Measurements from ENCODE around the gene SMIM38.

SMIM38 gene

DNA sequence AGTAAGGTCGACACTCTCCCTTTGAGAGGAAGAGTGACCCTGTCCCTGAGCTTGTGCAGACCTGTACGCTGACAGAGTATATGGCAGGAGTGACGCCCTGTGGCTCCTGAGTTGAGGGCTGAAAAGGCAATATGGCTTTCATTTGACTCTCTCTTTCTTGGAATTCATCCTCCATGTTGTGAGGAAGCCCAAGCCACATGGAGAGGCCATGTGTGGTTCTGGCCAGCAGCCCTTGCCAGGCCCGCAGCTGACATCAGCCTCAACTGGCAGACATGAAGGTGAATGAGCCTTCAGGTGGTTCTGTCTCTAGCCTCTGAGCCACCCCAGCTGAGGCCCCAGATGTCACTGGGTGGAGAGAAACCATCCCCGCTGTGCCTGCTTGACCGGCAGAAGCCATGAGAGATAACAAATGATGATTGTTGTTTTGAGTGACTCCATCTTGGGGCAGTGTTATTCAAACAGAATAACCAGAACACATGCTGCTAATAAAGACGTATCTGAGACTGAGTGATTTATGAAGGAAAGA, 31.9 kb downstream of the SMIM38 start:
- no peak for DNase-seq

DNA sequence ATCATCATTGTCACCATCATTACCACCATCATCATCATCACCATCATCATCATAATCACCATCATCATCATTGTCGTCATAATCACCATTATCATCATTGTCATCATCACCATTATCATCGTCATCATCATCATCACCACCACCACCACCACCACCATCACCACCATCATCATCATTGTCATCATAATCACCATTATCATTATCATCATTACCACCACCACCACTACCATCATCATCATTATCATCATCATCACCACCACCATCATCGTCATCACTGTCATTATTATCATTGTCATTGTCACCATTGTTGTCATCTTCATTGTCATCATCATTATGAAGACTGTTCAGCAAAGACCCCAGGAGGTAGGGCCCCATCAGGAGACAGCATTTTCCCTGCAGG, 33.3 kb downstream of the SMIM38 start:
- DNase-seq, result no peak

DNA sequence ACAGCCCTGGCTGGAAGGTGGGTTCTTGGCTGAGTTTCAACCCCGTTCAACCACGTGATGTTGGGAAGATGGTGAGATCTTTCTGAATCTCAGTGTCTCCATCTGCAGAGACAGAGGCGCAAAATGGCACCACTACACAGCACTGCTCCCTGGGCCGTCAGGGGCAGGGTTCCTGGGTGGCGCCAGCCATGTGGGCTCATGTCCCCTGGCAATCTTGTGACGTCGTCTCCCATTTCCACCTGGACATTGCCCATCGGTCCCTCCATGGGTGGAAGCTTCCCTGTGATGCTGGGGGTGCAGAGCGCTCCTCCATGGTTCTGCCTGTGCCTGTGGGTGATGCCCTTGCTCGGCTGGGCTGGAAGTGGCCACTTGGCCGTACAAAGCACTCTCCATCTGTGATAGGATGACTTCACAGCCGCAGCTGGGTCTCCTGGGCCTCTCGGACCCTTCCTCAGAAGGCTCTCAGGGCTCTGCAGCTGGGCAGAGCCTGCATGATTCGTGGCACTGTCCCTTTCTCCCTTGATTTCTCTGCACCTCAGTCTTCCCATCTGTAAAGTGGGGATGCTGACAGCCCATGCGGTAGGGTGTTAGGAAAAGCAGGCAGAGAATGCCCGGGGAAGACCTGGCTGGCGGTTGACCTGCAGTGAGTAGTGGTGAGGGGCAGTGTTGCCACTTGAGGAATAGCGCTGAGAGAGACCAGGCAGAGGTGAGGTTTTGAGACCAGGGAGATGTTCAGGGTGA, 35.2 kb downstream of the SMIM38 start:
- DNase-seq, result no peak

DNA sequence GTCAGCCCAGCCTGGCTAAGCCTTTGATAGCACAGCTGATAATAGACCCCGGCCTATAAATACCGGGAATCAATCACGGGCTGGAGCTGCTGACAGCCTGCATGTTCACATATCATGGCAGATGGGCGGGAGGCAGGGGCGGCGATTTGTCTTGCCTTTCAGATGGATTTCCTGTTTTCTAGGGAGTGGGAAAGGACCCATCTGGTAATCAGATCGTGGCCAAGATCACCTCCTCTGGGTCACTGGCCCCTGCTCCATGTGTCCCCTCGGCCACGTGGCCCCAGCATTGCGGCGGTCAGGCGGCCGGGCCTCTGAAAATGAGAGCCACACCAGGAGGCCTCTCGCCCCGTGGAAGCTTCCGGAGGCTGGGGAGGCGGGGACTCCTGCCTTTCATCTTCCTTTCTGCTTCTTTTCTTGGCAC, 36.6 kb downstream of the SMIM38 start:
- DNase-seq, result no peak

DNA sequence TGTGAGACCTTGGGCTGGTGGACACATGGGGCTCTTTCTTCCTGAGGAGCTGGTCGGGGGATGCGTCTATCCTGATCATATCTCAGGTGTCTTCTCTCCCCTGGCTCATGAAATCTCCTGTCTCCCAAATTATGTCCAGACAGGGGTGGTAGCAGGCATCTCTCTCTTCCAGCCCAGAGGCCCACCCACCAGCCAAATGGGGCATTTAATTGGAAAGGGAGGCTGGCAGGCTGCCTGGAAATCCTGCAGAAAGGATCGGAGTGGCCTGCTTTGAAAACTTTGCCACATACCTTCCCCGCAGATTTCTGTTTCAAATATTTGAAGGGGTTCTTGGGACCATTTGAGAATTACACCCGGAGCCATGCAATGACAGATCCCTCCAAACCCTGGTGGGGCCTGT, 37.4 kb downstream of the SMIM38 start:
- DNase-seq, result no peak

DNA sequence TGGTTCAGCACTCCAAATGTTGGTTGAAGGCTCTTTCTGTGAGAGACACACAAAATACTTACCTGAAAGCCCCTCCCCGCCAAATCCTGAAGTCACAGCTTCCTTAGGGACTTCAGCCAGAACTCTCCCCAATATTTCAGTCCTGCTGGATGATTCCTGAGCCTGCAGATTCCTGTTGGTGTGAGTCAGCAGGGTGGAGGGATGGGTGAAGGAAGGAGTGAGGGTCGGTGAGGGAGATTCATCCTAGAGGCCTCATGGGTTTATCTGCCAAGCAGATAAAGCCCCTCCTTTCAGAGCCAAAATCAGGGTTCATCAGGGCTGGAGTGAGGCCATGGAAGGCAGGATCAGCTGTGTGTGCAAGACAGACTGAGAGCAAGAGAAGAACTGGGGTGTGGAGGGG, 37.9 kb downstream of the SMIM38 start:
- no peak for DNase-seq

DNA sequence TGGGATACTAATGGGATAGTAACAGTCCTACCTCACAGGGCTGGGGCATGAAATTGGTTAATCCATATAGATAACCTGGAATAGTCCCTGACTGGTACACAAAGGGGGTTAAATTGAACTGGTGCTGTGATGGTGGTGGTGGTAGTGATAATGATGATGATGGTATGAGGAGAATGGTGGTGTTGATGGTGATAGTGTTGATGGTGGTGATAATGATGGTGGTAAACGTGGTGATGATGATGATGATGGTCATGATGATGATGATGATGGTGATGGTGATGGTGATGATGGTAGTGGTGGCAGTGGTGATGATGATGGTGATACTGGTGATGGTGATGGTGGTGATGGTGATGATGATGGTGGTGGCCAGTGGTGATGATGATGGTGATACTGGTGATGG, 38.7 kb downstream of the SMIM38 start:
- DNase-seq, result no peak

DNA sequence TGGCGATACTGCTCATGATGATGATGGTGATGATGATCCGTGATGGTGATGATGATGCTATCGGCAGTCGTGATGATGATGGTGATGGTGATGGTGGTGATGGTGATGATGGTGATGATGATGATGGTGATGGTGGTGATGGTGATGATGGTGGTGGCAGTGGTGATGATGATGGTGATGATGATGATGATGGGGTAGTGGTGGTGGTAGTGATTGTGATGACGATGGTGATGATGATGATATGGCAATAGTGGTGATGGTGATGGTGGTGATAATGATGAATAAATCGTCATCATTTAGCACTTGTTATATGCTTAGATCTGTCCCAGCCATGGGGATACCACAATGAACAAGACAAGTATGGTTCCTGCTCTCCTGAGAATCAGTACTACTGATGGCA, 39.2 kb downstream of the SMIM38 start:
- no peak for DNase-seq

DNA sequence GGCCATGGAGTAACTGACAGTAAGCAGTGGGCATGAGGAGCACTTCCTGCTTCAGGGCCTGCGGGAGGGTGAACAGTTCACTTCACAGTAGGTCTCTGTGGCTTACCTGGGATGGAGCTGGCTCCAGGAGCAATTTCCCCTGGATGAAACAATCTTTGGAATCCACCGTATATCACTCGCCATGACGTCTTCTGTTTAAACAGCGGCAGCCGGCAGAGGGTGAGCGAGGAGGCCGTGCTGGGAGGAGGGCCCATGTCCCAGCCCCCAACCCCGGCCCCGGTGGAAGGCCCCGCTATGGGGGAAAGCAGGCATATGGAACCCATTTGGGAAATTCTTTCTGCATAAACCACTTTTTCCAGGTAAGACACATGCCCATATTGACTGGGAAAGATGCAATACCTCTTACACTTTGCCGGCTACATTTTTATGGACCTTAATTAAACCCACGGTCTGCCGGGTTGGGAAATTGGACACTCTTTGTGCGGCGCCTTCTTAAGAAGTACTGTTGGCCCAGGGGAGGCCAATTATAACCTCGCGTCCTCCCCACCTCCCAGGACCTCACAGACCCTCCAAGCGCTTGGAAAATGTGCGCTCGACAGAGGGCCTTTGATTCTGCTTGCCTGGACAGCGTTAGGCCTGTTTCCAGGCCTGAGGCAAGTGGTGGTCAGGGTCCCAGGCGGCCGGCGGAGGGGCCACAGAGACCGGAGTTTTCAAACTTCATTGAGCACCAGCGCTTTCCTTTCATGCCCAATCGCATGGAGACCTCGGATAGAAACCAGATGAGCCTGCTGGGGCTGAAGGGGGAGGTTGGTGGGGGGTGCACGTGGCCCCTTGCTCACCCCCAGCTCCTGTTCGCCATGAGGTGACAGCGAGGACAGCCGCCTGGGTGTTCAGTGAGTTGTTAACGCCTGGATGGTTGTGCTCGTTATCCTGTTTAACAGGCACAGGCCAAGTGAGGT, 40.4 kb downstream of the SMIM38 start:
- no peak for DNase-seq

DNA sequence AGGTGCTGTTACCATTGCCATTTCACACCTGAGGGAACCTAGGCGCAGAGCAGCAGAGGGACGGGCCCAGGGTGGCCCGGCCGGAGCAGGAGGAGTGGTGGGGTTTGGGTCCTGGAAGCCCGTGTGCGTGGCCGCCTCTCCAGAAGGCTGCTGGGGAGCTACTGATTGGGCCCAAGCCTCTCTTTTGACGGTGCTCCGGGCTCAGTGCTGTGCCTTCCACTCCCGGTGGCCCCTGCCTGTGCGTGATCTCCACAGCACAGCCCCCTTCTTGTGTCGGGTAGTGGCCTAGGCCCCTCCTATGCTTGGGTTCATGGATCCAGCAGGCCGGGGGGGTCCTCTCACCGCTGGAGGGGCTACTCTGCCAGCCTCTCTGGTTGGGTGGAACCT, 41.0 kb downstream of the SMIM38 start:
- no peak for DNase-seq

DNA sequence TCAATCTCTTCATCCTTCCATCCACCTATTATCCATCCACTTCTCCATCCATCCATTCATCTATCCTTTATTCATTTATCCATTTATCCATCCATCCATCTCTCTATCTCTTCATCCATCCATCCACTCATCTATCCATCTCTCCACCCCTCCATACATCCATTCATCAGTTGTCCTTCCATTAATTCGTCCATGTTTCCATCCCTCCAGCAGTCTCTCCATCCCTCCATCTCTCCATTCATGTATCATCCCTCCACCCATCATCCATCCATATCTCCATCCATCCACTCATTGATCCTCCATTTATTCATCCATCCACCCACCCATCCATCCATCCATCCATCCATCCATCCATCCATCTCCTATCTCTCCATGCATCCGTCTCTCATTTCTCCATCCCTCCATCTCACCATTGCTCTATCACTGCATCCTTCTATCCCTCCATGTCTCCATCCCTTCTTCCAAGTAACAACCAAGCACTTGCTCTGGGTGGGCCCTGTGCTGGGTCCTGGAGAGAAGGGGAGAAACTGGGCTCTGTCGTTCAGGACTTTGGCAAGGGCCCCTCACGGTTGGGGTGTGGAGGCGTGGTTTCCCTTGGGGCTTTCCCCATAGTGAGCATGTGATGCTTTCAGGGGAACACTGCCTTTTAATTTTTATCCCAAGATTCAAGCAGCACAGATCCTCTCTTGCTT, 43.3 kb downstream of the SMIM38 start:
- no peak for DNase-seq

DNA sequence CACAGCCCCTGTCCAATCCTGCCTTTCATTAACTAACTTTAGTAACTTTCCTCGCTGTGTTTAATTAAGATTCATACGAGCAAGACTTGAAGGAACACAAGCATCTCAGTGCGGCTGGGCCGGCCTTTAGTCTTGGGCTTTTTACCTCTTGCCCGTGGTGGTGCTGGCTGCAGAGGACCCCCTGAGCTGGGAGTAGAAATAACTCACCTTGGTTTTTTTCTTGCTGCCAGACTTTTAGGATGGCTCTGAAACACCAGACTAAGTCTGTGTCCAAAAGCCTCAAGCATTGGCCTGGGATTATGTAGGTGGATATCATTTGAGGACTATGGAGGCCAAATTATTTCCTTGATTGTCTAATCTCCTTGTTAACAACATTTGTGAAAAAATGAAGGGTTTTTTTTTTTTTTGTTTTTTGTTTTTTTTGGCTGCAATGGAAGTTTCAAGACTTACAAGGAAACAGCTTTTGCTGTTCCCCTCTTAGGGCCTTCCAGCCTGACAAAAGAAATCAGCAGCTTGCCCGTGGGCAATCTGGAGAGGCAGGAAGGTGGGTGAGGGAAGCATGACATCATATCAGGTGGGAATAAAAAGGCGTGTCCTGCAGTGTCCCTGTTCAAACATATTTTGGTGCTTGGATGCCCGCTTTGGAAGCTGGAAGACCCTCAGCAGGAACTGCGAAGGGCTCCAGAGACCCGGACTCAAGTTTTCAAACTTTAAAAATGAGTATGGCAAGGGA, 44.0 kb downstream of the SMIM38 start:
- peak; percentile 27 for DNase-seq

DNA sequence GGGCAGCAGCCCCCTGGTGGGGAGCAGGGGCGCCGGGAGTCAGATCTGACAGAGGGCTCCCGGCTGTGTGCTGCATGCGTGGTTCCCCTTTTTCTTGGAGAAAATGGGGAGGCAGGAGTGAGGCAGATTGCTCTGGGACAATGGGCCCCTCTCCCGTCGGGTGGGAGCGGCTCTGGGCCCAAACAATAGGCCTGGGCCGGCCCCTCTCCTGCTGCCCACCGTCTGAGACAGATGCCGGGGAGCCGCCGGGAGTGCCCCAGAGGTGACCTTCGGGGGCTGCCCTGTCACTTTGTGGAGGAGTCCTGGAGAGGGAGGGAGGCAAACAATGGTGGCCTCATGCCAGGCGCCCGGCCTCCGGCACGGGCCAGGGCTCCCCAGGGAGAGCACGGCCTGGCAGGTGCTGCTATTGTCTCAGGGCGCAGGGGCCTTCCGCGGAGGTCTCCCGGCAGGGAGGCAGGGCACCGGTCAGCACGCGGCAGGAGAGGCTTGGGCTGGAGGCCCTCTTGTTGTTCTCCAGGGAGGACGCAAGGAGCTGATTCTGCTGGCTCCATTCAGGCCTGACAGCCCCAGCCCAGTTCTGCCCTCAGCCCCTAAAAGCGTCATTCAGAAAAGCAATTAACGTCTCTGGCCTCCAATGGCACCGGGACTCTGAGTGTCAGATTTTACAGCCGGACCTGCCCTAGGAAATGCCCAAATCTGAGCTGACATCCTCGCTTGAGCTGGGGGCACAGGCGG, 44.8 kb downstream of the SMIM38 start:
- DNase-seq, result peak; percentile 19

DNA sequence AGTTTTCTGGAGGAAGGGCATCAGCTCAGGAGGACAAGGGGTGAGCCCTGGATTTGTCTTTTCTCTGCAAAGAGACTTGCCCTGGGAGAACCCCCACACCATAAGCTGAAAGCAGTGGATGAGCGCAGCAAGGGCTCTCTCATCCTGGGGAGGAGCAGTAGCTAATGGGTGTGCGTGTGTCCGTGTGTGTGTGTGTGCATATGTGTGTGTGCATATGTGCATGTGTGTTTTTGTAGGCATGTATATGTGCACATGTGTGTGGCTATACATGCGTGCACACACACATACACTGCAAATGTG, 45.3 kb downstream of the SMIM38 start:
- no peak for DNase-seq

DNA sequence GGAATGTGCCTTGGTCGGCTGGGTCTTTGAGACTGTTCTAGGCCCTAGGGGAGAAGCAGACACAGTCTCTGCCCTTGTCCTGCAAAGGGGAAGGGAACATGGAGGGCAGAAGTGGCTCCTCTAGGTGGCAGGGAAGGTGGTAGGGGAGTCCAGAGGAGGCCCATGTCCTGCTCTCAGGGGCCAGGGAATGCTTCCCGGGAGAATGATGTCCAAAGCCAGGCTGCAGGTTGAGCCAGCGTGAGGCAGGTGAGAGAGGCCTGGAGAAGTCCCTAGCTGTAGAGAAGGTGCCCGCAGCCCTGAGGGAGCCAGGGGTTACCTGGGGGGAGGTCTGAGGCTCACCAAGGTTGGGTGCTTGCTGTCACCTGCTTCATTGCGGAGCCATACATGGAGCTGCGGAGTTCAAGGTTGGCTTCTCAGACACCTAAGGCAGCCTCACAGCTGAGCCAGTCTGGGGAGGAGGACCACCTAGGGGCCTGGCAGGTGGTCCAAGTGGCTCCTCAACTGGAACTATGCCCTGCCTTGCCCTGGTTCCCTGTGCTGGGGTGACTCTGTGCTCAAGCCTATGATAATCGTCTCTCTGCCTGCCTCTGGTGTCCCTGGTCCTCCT, 46.1 kb downstream of the SMIM38 start:
- no peak for DNase-seq

DNA sequence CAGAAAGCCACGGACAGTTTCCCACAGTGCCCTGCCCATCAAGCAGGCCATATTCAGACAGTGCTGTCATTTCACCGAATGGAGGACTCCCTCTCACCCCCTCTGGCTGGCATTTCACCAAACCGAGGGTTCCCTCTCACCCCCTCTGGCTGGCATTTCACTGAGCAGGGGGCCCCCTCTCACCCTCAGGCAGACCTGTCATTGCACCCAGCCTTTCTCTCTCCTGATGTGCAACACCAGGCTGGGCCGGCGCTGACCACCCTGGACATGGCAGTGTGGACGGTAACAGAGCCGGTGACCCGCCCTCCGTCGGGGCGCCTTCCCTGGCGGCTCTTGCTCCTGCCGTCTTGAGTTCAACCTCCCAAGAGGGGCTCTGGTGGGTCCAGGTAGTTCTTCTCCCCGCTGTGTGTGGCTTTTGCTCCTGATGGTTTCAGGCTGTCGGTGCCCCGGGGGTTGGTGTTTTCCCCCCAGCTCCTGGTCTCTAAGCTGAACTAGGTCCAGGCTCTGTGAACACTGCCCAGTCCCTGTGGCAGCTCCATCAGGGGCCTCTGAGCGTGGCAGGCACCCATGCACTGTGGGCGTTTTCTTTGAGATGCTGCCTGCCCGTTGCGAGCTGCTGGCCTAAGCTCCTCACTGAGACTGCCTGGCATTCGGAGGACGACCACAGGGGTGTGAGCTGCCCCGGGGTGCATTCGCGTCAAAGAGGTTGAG, 46.9 kb downstream of the SMIM38 start:
- DNase-seq, result no peak

DNA sequence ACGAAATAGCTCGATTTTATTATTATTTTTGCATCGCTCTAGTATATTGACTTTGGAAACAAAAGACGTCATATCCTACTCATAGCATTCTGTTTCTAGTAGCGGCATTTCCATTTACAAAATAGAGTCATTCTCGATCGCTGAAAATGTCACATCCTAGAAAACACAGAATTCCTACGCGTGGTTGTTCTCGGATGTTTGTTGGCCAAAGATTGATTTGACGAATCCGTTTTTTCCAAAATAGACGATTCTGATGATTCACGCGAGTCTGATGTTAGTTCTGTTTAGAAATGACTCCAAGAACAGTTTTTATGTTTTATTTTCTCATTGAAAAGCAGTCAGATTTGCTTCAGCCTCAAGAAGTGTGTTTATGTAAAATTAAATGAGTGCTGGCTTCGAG, 47.6 kb downstream of the SMIM38 start:
- no peak for DNase-seq

DNA sequence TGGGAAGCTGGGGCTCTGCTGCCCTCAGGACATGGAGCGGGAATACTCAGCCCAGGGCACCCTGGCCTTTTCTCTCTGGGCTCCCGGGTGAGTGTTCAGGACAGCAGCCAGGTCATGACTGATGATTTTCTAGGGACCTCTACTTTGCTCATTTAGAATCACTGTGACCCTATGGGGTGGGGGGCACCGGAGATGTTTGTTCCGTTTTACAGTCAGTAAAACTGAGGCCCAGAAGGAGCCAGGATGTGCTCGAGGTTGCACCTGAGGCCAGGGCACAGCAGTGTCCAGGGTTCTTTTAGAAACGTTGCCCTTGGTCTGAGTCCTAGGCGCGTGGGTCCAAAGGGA, 48.1 kb downstream of the SMIM38 start:
- DNase-seq, result no peak

DNA sequence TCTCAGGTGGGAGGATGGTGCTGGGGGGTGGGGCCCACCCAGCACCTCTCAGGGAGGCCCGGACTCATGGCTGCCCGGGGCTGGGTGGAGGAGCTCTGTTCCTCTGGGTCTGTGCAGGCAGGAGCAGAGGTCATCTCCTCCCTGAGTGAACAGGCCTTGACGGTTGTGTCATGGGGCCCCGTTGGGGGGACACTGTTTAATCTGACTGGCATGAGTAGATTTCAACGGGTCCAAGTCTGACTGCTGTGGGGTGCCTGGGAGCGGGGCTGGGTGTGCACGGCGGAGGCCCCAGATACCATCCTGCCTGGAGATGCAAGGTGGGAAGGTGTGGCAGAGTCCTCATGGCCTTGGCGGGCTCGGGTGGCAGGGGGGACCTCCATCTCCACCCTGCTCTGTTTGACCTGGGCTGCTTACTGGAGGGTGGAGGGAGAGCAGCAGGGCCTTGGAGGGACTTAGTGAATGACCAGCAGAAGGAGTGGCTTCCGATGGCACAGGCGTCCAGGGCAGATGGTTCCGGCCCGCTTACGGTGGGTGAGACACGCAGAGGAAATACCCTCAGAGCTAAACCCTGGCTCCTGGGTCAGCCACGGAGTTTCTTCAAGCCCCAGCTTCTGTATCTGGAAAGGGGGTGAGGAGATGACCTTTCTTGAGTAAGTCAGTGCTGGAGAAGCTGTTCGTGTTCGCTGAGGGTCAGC, 48.7 kb downstream of the SMIM38 start:
- no peak for DNase-seq

DNA sequence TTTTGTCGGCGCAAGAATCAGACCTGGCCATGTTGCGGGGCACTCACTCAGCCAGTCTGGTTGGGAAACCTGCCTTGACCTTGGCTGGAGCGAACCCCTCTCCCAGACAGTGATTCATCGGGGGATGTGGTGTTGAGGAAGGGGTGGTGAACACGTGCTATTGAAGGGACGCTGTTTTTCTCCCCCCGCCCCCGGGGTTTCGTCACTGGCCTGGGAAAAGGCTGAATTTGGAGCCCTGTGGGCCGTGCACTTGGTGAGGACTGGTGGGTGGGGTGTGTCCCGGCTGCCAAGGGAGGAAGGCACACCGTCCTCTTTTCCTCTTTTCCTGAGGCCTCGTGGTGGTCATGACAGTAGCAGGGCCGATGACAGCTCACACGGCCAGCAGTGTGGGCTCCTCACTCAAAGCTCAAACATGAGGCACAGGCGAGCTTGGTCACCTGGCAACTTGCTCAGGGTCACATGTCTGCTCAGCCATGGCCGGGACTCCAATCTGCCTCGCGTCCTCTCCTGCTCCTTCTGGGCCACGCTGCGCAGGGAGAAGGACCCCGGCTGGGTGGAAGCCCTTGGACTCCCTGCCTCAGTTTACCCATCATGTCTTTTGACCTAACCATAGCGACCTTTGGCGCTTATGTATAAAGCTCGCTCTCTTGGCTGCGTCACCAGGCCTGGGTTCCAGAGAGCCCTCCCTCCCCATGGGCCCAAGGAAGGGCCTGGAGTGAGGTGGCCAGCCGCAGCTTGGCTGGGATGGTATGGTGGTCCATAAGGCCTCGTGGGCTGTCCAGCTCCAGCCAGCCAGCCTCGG, 49.4 kb downstream of the SMIM38 start:
- DNase-seq, result no peak

Measured in NCI-H69 (cell line).